OCI-LY1 (cell line): ENCODE results near the gene CSF2.

ENCODE experiments used
- H2AFZ ChIP-seq: fragments of 200-600 bp; sonication (generic), shearing (Covaris generic); 2 replicates; pipeline ENCODE4 v1.6.0; 2014; ENCODE audit warnings: antibody characterized with exemption, mild to moderate bottlenecking, low read length
- H3F3A ChIP-seq: fragments of 200-600 bp; sonication (generic), shearing (Covaris generic); 2 replicates; pipeline ENCODE4 v1.6.0; 2014; ENCODE audit warnings: mild to moderate bottlenecking, antibody characterized with exemption, low read length, moderate library complexity; ENCODE audit not compliant: insufficient read depth
- H3K27ac ChIP-seq: fragments of 200-600 bp; sonication (generic); 2 replicates; pipeline ENCODE4 v1.5.1; 2014; ENCODE audit warnings: low read length, mixed run types, mild to moderate bottlenecking, low read depth; ENCODE audit not compliant: poor library complexity, severe bottlenecking
- H3K27me3 ChIP-seq: fragments of 200-600 bp; sonication (generic); 2 replicates; pipeline ENCODE4 v1.6.0; 2014; ENCODE audit warnings: antibody characterized with exemption, mild to moderate bottlenecking, low read length, moderate library complexity; ENCODE audit not compliant: insufficient read depth
- H3K36me3 ChIP-seq: fragments of 200-600 bp; sonication (generic); 2 replicates; pipeline ENCODE4 v1.6.1; 2014; ENCODE audit warnings: mild to moderate bottlenecking, antibody characterized with exemption, low read length, moderate library complexity, mixed read lengths; ENCODE audit not compliant: insufficient read depth
- H3K4me1 ChIP-seq: fragments of 200-600 bp; sonication (generic); 2 replicates; pipeline ENCODE4 v1.5.1; 2014; ENCODE audit warnings: mild to moderate bottlenecking, low read length, moderate library complexity; ENCODE audit not compliant: insufficient read depth, severe bottlenecking
- H3K4me2 ChIP-seq: fragments of 200-600 bp; sonication (generic), shearing (Covaris generic); 2 replicates; pipeline ENCODE4 v1.6.1; 2014; ENCODE audit warnings: low read length
- H3K4me3 ChIP-seq: fragments of 200-600 bp; sonication (generic); 2 replicates; pipeline ENCODE4 v1.5.1; 2014; ENCODE audit warnings: low read length, low read depth, mild to moderate bottlenecking, mixed read lengths; ENCODE audit not compliant: poor library complexity, severe bottlenecking
- H3K79me2 ChIP-seq: fragments of 200-600 bp; shearing (Covaris generic); 2 replicates; pipeline ENCODE4 v1.6.1; 2016; ENCODE audit warnings: mixed run types, low read length, mixed read lengths; ENCODE audit not compliant: insufficient read depth
- H3K9ac ChIP-seq: fragments of 200-600 bp; sonication (generic), shearing (Covaris generic); 2 replicates; pipeline ENCODE4 v1.6.1; 2014; ENCODE audit warnings: mild to moderate bottlenecking, low read length, mixed read lengths
- H3K9me2 ChIP-seq: fragments of 200-600 bp; sonication (generic), shearing (Covaris generic); 2 replicates; pipeline ENCODE4 v1.6.1; 2014; ENCODE audit warnings: low read depth, mild to moderate bottlenecking, low read length, mixed read lengths
- H3K9me3 ChIP-seq: fragments of 200-600 bp; shearing (Covaris generic); 2 replicates; pipeline ENCODE4 v1.6.1; 2014; ENCODE audit warnings: low read length, mixed read lengths
- H4K20me1 ChIP-seq: fragments of 200-600 bp; sonication (generic), shearing (Covaris generic); 2 replicates; pipeline ENCODE4 v1.6.0; 2016; ENCODE audit warnings: mild to moderate bottlenecking, low read length; ENCODE audit not compliant: insufficient read depth
- EZH2 ChIP-seq: fragments of 200-600 bp; sonication (generic), shearing (Covaris generic); IDR thresholded peaks from 2 replicates; pipeline ENCODE4 v1.8.0; 2017; ENCODE audit warnings: borderline replicate concordance, mixed run types, mild to moderate bottlenecking, antibody characterized with exemption, low read length, moderate library complexity, mixed read lengths
- TF ChIP-seq, protein P1 (sequence below): fragments of 200-600 bp; sonication (generic), shearing (Covaris generic); IDR thresholded peaks from 2 replicates; pipeline ENCODE4 v1.5.1; 2017; ENCODE audit warnings: mild to moderate bottlenecking, antibody characterized with exemption, low read length, moderate library complexity, mixed read lengths

Gene CSF2

GRCh38 chr5:132081458-132081857 is 7.9 kb downstream of the CSF2 start:
- H3K36me3 ChIP-seq, result no peaks in the 10 kb centered on the region
- no peaks in the 10 kb centered on the region for H3K79me2 ChIP-seq
- TF ChIP-seq EZH2, result no peak
- TF ChIP-seq, protein P1, sequence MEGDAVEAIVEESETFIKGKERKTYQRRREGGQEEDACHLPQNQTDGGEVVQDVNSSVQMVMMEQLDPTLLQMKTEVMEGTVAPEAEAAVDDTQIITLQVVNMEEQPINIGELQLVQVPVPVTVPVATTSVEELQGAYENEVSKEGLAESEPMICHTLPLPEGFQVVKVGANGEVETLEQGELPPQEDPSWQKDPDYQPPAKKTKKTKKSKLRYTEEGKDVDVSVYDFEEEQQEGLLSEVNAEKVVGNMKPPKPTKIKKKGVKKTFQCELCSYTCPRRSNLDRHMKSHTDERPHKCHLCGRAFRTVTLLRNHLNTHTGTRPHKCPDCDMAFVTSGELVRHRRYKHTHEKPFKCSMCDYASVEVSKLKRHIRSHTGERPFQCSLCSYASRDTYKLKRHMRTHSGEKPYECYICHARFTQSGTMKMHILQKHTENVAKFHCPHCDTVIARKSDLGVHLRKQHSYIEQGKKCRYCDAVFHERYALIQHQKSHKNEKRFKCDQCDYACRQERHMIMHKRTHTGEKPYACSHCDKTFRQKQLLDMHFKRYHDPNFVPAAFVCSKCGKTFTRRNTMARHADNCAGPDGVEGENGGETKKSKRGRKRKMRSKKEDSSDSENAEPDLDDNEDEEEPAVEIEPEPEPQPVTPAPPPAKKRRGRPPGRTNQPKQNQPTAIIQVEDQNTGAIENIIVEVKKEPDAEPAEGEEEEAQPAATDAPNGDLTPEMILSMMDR, result no peak
- no peak overlapping the region for H3K27ac ChIP-seq
- H4K20me1 ChIP-seq, result no peaks in the 10 kb centered on the region
- H3K9me2 ChIP-seq, result no peaks in the 10 kb centered on the region
- no peaks in the 10 kb centered on the region for H3K9me3 ChIP-seq
- no peaks in the 10 kb centered on the region for H3F3A ChIP-seq
- H3K4me3 ChIP-seq, result no peak overlapping the region
- no peak overlapping the region for H3K9ac ChIP-seq
- H2AFZ ChIP-seq, result no peak overlapping the region
- H3K4me1 ChIP-seq, result no peaks in the 10 kb centered on the region
- H3K27me3 ChIP-seq, result no peaks in the 10 kb centered on the region
- no peak overlapping the region for H3K4me2 ChIP-seq

DNA sequence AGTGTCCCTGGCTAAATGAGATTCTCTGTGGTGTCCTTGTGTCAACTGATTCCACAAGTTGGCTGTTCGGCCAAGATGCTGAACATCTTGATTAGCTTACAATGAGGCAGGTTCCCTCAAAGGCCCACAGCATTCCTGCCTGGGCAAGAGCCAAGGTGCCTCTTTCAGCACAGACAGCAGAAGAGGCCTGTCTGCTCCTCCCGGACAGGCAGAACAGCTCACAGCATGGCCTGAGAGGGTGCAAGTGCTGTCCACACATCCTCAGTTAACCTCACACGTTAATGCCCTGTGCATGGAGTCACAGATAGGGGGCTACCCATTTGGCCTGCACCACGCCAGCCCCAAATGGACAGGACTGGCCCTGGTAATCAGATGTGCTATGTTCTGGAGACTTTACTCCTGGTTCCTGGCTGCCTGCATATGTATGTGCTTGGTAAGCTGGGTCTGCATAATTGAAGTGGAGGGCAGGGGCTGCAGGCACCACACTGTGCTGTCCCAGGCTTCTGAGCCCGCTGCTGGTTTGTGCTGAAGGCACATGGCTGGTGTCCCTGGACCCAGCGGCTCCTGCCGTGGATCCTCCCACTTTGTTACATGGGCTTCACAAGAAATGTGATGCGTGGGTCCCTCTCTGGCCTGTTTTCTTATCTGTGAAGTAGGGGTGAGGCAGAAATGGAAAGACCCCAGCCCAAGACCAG is 8.9 kb downstream of the CSF2 start:
- no peak for TF ChIP-seq EZH2
- TF ChIP-seq, protein P1, result no peak
- Histone ChIP-seq H4K20me1 (no peaks in the 10 kb centered on the region), H3K36me3 (no peaks in the 10 kb centered on the region), H3K9me2 (no peaks in the 10 kb centered on the region), H3K4me2 (no peak overlapping the region), H3K27ac (no peak overlapping the region), H3K79me2 (no peaks in the 10 kb centered on the region), H3K9ac (no peak overlapping the region), H2AFZ (no peak overlapping the region), H3K4me1 (no peaks in the 10 kb centered on the region), H3K9me3 (no peaks in the 10 kb centered on the region), H3K27me3 (no peaks in the 10 kb centered on the region), H3F3A (no peaks in the 10 kb centered on the region), H3K4me3 (no peak overlapping the region)

DNA sequence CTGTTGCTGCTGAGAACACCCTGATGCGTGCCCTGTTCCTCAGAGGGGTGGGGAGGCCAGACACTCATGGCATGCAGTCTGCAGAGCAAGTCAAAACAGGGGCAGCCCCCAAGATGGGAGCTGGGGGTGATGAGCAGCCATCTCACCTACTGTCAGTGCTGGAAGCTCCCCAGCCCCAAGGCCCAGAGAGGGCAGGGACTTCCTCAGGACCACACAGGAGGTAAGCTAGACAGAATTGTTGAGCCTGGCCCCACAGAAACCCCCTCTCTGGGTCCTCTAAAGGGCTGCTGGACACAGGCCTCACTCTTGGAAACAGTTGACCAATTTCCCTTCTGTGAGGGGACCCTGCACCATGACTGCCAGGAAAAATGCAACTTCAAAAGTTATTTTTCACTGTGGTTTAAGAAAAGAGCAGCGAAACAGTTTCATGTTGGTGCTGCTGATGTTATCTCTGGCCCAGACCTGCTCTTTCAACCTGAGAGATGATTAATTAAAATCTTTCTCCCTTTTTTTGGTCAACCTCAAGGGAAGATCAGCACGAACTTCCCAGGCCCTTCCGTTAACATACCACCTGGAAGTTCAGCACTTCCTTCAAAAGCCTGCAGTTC is 9.6 kb downstream of the CSF2 start:
- Histone ChIP-seq H3K79me2 (no peaks in the 10 kb centered on the region), H3K9me2 (no peaks in the 10 kb centered on the region), H3K4me2 (no peak overlapping the region), H3F3A (no peaks in the 10 kb centered on the region), H4K20me1 (no peaks in the 10 kb centered on the region), H3K27me3 (no peaks in the 10 kb centered on the region), H3K36me3 (no peaks in the 10 kb centered on the region), H3K9ac (no peak overlapping the region), H3K27ac (no peak overlapping the region), H3K9me3 (no peaks in the 10 kb centered on the region), H2AFZ (no peak overlapping the region), H3K4me1 (no peaks in the 10 kb centered on the region), H3K4me3 (no peak overlapping the region)
- no peak for TF ChIP-seq EZH2
- TF ChIP-seq, protein P1, result no peak
